ENCODE measurements around the gene ZNF511.

Gene ZNF511

GRCh38 chr10:133326745-133327650, 18.3 kb downstream of the ZNF511 start:
- no peaks in the 10 kb centered on the region for H3K9me3 ChIP-seq (ENCODE audit: low read length)
- no peaks in the 10 kb centered on the region for H3K36me3 ChIP-seq (ENCODE audit: insufficient read depth, low read length)
- H4K20me1 ChIP-seq (ENCODE audit: insufficient read depth, low read length) = no peaks in the 10 kb centered on the region
- H3K4me3 ChIP-seq (ENCODE audit: low read depth, low read length, poor library complexity, severe bottlenecking) = no peak overlapping the region
- no peaks in the 10 kb centered on the region for H3F3A ChIP-seq (ENCODE audit: insufficient read depth, low read length)
- H3K4me2 ChIP-seq (ENCODE audit: low read length) = no peak overlapping the region
- H3K9me2 ChIP-seq (ENCODE audit: low read depth, low read length) = no peaks in the 10 kb centered on the region
- peaks cover 11% of the 10 kb centered on the region for H3K4me1 ChIP-seq (ENCODE audit: insufficient read depth, low read length, severe bottlenecking)
- H3K9ac ChIP-seq (ENCODE audit: low read length) = no peak overlapping the region
- H3K27me3 ChIP-seq (ENCODE audit: insufficient read depth, low read length) = peaks cover 9% of the 10 kb centered on the region
- H3K79me2 ChIP-seq (ENCODE audit: insufficient read depth, low read length) = no peaks in the 10 kb centered on the region
- H2AFZ ChIP-seq (ENCODE audit: low read length) = no peak overlapping the region
- TF ChIP-seq, protein P1, sequence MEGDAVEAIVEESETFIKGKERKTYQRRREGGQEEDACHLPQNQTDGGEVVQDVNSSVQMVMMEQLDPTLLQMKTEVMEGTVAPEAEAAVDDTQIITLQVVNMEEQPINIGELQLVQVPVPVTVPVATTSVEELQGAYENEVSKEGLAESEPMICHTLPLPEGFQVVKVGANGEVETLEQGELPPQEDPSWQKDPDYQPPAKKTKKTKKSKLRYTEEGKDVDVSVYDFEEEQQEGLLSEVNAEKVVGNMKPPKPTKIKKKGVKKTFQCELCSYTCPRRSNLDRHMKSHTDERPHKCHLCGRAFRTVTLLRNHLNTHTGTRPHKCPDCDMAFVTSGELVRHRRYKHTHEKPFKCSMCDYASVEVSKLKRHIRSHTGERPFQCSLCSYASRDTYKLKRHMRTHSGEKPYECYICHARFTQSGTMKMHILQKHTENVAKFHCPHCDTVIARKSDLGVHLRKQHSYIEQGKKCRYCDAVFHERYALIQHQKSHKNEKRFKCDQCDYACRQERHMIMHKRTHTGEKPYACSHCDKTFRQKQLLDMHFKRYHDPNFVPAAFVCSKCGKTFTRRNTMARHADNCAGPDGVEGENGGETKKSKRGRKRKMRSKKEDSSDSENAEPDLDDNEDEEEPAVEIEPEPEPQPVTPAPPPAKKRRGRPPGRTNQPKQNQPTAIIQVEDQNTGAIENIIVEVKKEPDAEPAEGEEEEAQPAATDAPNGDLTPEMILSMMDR (IDR thresholded peaks at IDR 0.05; ENCODE audit: low read length) = no peak
- no peak for TF ChIP-seq EZH2 (IDR thresholded peaks at IDR 0.05; ENCODE audit: borderline replicate concordance, low read length)
- no peak overlapping the region for H3K27ac ChIP-seq (ENCODE audit: low read depth, low read length, poor library complexity, severe bottlenecking)

DNA sequence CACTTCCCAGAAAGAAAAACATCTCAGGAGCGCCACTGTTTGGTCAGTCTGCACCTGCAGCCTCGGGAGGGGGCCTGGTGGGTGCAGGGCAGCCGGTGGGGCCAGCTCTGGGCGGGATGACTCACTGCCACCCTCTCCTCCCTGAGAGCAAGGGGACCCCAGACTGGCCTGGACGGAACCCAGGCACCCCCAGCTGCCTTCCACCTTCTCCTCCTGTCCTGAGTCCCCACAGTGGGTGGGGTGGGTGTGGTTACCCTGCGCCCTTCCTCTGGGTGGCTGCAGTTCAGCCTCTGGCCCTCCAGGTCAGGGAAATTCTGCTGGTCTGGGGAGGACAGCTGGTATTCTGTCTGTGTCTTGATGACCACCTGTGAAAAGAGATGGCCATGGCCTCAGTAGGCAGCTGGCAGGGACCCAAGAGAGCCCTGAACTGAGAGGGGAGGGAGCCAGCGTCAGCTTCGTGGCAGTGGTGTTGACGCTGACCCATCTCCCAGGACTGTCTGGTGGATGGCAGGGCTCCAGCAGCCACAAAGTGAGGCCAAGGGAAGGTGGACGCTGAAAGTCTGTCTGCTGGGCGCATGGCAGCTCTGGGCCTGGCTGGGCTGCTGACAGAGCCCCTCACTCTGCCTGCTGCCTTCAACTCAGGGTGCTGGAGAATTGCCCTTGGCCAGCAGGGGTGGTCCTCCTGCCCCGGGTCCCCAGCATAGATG, 19.1 kb downstream of the ZNF511 start:
- no peaks in the 10 kb centered on the region for H3K9me3 ChIP-seq (ENCODE audit: low read length)
- TF ChIP-seq, protein P1 (IDR thresholded peaks at IDR 0.05; ENCODE audit: low read length) = no peak
- H3K4me3 ChIP-seq (ENCODE audit: low read depth, low read length, poor library complexity, severe bottlenecking) = no peak overlapping the region
- no peaks in the 10 kb centered on the region for H3K9me2 ChIP-seq (ENCODE audit: low read depth, low read length)
- H2AFZ ChIP-seq (ENCODE audit: low read length) = no peak overlapping the region
- H3K79me2 ChIP-seq (ENCODE audit: insufficient read depth, low read length) = no peaks in the 10 kb centered on the region
- H3K9ac ChIP-seq (ENCODE audit: low read length) = no peak overlapping the region
- H4K20me1 ChIP-seq (ENCODE audit: insufficient read depth, low read length) = no peaks in the 10 kb centered on the region
- H3K4me1 ChIP-seq (ENCODE audit: insufficient read depth, low read length, severe bottlenecking) = peaks cover 11% of the 10 kb centered on the region
- no peaks in the 10 kb centered on the region for H3F3A ChIP-seq (ENCODE audit: insufficient read depth, low read length)
- no peaks in the 10 kb centered on the region for H3K36me3 ChIP-seq (ENCODE audit: insufficient read depth, low read length)
- peaks cover 9% of the 10 kb centered on the region for H3K27me3 ChIP-seq (ENCODE audit: insufficient read depth, low read length)
- H3K27ac ChIP-seq (ENCODE audit: low read depth, low read length, poor library complexity, severe bottlenecking) = no peak overlapping the region
- no peak overlapping the region for H3K4me2 ChIP-seq (ENCODE audit: low read length)

GRCh38 chr10:133328358-133329343, 19.9 kb downstream of the ZNF511 start:
- H2AFZ ChIP-seq (ENCODE audit: low read length) = no peak overlapping the region
- peaks cover 11% of the 10 kb centered on the region for H3K4me1 ChIP-seq (ENCODE audit: insufficient read depth, low read length, severe bottlenecking)
- peaks cover 9% of the 10 kb centered on the region for H3K27me3 ChIP-seq (ENCODE audit: insufficient read depth, low read length)
- H3K9me2 ChIP-seq (ENCODE audit: low read depth, low read length) = no peaks in the 10 kb centered on the region
- no peak overlapping the region for H3K27ac ChIP-seq (ENCODE audit: low read depth, low read length, poor library complexity, severe bottlenecking)
- no peak overlapping the region for H3K9ac ChIP-seq (ENCODE audit: low read length)
- no peaks in the 10 kb centered on the region for H3K36me3 ChIP-seq (ENCODE audit: insufficient read depth, low read length)
- H3K9me3 ChIP-seq (ENCODE audit: low read length) = no peaks in the 10 kb centered on the region
- no peaks in the 10 kb centered on the region for H3F3A ChIP-seq (ENCODE audit: insufficient read depth, low read length)
- no peak overlapping the region for H3K4me2 ChIP-seq (ENCODE audit: low read length)
- no peaks in the 10 kb centered on the region for H3K79me2 ChIP-seq (ENCODE audit: insufficient read depth, low read length)
- H4K20me1 ChIP-seq (ENCODE audit: insufficient read depth, low read length) = no peaks in the 10 kb centered on the region
- H3K4me3 ChIP-seq (ENCODE audit: low read depth, low read length, poor library complexity, severe bottlenecking) = no peak overlapping the region
- TF ChIP-seq EZH2 (IDR thresholded peaks at IDR 0.05; ENCODE audit: borderline replicate concordance, low read length) = no peak
- TF ChIP-seq, protein P1 (IDR thresholded peaks at IDR 0.05; ENCODE audit: low read length) = no peak

Data from OCI-LY1 (cell line).